HG03457 (cell line): ENCODE measurements around the gene NFXL1.

Source experiments
- ATAC-seq: cut with Tn5 transposase; IDR thresholded peaks from one replicate; pipeline ENCODE4 v1.9.1; 2021; ENCODE audit warnings: moderate number of reproducible peaks; ENCODE audit not compliant: unreplicated experiment

NFXL1 gene

GRCh38 chr4:47899639-47900038, 14.7 kb downstream of the NFXL1 start:
- no peak for ATAC-seq

- no peak for ATAC-seq
Measured at GRCh38 chr4:47891928-47892327, 22.5 kb downstream of the NFXL1 start.

GRCh38 chr4:47882228-47882627, 32.2 kb downstream of the NFXL1 start:
- no peak for ATAC-seq

- no peak for ATAC-seq
Measured at GRCh38 chr4:47879458-47879857, 34.9 kb downstream of the NFXL1 start.

- no peak for ATAC-seq
Measured at GRCh38 chr4:47876784-47877546, 37.4 kb downstream of the NFXL1 start.

DNA sequence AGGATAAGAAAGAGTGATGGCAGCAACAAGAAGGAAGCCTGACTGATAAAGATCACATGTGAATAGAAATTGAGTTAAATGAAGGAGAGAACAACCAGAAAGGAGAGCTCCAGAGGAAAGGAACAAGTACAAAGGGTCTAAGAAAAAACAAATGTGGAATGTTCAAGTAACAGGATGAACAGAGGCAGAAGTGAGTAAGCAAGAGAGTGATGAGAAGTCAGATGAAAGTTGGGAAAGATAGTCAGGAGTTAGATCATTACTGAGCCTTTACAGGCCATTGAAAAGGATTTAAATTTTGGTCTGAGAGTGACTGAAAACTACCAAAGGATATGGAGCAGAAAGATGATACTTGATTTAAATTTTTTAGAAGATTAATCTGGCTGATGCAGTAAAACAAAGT, 38.1 kb downstream of the NFXL1 start:
- ATAC-seq, result no peak

DNA sequence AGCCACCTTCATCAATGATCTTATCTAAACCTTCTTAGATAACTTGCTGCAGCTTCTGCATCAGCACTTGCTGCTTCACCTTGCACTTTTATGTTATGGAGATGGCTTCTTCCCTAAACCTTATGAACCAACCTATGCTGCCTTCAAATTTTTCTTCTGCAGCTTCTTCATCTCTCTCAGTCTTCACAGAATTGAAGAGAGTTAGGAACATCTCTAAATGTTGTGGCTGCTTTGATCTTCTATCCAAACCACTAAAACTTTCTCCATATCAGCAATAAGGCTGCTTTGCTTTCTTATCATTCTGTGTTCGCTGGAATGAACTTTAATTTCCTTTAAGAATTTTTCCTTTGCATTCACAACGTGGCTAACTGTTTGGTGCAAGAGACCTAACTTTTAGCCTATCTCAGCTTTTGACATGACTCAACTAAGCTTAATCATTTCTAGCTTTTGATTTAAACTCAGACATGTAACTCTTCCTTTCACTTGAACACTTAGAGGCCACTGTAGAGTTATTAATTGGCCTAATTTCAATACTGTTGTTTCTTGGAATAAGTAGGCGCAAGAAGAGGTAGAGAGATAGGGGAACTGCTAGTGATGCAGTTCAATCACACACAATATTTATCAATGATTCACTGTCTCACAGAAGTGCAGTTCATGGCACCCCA, 40.4 kb downstream of the NFXL1 start:
- ATAC-seq, result no peak

GRCh38 chr4:47863486-47863885, 50.9 kb downstream of the NFXL1 start:
- ATAC-seq, result no peak

GRCh38 chr4:47862297-47862696, 52.1 kb downstream of the NFXL1 start:
- no peak for ATAC-seq

- no peak for ATAC-seq
Measured at GRCh38 chr4:47860305-47860704, 54.1 kb downstream of the NFXL1 start.

- ATAC-seq, result no peak
Measured at GRCh38 chr4:47858006-47858405, 56.4 kb downstream of the NFXL1 start.

DNA sequence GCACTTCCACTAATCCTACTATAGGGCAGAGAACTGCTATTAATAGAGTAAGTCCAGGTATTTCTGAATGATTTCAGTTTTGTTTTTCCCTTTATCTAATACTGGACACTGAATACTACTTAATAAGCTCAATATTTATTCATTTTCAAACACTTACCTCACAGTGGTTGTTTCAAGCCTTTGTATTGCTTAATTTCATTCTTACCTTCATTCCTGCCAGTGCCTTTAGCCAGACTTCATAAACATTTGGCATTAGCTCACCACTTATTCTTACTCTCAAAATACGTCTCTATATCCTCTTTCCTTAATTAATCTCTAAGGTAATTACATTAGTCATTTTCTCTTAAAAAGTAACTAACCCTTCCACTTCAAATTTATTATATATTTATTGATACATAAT, 57.7 kb downstream of the NFXL1 start:
- ATAC-seq, result no peak

- ATAC-seq, result no peak
Measured at GRCh38 chr4:47855350-47855749, 59.0 kb downstream of the NFXL1 start.

- ATAC-seq, result no peak
Measured at GRCh38 chr4:47852136-47852535, 62.2 kb downstream of the NFXL1 start.

DNA sequence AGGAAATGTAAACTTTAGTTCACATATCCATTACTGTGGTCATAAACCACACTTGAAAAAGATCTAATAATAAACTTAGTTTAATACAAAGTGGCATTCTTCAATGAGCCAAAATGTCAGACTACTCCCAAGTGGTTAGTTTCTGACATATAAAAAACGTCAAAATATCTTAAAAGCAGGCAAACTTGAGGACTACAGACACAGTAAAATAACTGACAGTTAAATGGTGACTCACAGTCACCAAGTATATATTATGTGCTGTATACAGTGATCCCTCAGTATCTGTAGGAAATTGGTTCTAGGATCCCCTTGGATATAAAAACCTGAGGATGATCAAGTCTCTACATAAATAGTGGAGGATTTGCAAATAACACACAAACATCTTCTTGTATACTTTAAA, 64.9 kb downstream of the NFXL1 start:
- ATAC-seq, result no peak

DNA sequence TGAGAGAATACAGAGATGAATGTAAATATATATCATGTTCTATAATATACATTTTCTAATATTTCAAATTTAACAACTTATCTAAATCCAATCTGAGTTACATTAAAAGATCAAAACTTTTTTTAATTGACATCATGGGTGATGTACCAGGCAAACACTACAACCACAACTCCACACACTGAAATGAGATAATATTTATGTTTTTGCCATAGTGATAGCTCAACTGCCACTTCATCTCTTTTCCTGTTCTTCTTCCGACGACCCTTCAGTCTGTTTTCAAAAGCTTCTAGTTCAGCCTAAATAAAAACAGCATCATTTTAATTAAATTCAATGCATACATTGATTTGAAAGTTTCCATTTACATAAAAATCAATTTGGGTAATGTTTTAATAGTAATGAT, 66.3 kb downstream of the NFXL1 start:
- no peak for ATAC-seq

DNA sequence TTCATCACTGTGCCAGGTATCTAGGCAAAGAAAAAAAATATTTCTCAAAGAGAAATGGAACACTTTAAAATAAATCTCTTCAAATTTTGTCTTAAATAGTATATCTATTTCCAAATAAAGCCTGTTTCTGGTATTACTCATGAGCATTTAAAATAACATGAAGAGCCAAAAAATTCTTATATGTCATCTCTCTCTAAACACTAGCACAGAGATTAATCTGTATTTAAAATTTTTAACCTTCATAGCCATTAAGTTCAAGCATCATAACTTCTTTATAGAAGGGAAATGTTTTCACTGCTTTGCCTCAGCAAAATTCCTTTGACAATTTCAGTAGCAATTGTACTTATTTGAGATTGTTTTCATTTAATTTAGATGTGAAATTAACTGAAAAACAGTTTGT, 71.4 kb downstream of the NFXL1 start:
- no peak for ATAC-seq

DNA sequence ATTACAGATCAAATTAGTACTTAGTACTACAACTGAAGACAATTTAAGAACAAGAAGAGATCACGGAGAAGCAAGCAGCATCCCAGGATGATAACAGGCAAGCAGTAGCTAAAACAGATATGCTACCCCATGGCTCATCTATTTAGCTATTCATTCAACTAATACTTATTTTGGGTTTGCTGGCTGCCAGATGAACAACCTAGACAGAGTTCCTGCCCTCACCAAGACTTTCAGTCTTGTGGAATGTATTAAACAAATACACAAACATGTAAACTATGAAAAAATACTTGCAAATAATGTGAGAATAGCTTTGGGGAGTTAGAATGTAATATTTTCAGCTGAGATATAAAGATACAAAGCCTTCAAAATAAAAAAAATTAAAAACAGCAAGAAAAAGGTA, 74.1 kb downstream of the NFXL1 start:
- no peak for ATAC-seq

DNA sequence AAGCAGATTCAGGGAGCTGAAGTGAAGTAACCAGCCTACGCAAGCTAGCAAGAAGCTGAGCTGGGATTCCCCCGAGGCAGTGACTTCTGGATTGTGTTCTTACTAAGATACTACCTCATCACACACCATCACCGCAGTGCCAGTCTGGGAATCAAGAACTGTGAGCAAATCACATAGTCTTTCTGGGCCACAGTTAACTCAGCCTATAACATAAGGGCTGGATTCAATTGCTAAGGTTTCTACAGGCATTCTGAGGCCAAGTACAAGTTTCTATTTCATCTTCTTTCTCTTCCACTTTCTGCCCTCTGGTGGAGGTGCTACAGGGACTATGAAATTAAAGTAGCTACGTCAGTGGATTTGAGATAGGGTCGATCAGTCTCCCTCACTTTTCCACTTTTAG, 75.1 kb downstream of the NFXL1 start:
- ATAC-seq, result peak; percentile 50

- ATAC-seq, result no peak
Measured at GRCh38 chr4:47838445-47838844, 75.9 kb downstream of the NFXL1 start.

- ATAC-seq, result no peak
Measured at GRCh38 chr4:47837908-47838294, 76.5 kb downstream of the NFXL1 start, which contains the start of gene CORIN. TSS of gene CORIN (minus strand) at chr4:47838067. CDS start at chr4:47837949, 118 bp downstream.

- peak; percentile 58 for ATAC-seq
Measured at GRCh38 chr4:47837094-47837907, 77.1 kb downstream of the NFXL1 start.
